HG03521 (cell line): Measurements from ENCODE around the gene SPATS1.

Experiments used
- ATAC-seq: cut with Tn5 transposase; IDR thresholded peaks from one replicate; pipeline ENCODE4 v1.9.1; 2021; ENCODE audit warnings: mild to moderate bottlenecking, moderate library complexity; ENCODE audit not compliant: unreplicated experiment

The SPATS1 gene

GRCh38 chr6:44387346-44388134 lies 45.1 kb downstream of the SPATS1 start, which contains the start of gene CDC5L:
TSS of gene CDC5L (plus strand) at chr6:44387706. CDS start at chr6:44387824, 118 bp downstream.
- ATAC-seq, result peak; percentile 87

GRCh38 chr6:44388135-44388487 lies 45.7 kb downstream of the SPATS1 start:
- no peak for ATAC-seq

- no peak for ATAC-seq
Observed at GRCh38 chr6:44388887-44389286, 46.4 kb downstream of the SPATS1 start.

- no peak for ATAC-seq
Observed at GRCh38 chr6:44390158-44390683, 47.8 kb downstream of the SPATS1 start.
